Measurements from ENCODE around the gene TPST1.

DNA sequence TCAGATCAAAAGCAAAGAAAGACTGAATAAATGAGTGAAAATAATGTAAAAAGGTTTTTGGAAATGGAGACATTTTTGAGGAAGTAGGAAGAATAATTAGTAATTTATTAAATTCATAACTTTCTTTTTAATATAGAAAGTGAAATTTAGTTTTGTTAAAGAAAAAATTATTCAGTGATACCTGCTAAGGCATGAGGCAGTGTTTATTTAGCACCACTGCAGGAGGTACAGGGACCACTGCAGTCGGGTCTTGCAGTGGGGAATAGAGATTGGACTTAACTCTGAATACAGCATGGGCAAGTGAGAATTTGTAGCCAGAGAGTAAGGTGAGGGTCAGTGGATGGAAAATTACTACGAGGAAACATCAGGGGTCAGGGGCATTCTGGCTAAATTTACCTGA is 39.9 kb downstream of the TPST1 start:
- TF ChIP-seq CTCF (IDR thresholded peaks at IDR 0.05; ENCODE audit: low read depth, low read length): no peak
- TF ChIP-seq EZH2phosphoT487 (IDR thresholded peaks at IDR 0.05; ENCODE audit: low read depth): no peak
